Measurements from ENCODE around the gene INPP5J.
"Not testable (repeated sequence)": the region's sequence is repeated elsewhere in the genome, so short reads cannot be mapped to it uniquely, and the experiment has no call there.

Gene INPP5J

DNA sequence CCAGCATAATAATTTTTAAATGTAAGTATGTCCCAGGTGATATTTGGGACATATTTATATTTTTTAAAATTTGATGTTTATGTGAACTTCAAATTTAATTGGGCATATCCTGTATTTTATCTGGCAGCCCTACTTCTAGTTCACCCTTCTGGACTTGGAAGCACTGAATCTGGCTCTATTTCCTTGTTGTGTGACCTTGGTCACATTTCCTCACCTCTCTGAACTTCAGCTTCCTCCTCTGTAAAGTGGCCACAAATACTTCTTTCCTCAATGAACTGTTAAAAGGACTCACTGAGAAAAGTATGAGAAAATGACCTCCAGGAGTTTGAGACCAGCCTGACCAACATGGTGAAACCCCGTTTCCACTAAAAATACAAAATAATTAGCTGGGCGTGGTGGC is 29.1 kb downstream of the INPP5J start:
- DNase-seq (ENCODE audit: low read depth in 2 of 2): no peak

- no peak for DNase-seq (ENCODE audit: low read depth in 2 of 2)
Observed at GRCh38 chr22:31153357-31153756, 30.6 kb downstream of the INPP5J start.

DNA sequence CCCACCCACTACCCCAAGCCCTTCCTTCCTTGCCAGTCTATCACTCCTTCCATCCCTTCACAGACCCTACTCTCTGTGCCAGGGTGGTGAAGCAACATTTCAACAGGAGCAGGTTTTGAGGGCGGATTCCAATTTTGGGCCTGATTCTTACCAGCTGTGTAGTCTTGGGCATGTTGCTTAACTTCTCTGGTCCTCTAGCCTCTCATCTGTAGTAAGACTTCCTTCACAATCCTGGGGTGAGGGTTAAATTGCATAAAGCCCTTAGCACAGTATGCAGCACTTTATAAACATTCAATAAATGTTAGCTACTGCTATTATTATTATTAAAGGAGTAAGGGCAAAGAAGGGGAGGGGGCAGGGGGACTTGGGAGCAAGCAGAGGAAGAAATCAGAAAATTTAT is 32.2 kb downstream of the INPP5J start:
- DNase-seq (ENCODE audit: low read depth in 2 of 2): no peak

GRCh38 chr22:31155422-31155821 is 32.7 kb downstream of the INPP5J start:
- no peak for DNase-seq (ENCODE audit: low read depth in 2 of 2)

DNA sequence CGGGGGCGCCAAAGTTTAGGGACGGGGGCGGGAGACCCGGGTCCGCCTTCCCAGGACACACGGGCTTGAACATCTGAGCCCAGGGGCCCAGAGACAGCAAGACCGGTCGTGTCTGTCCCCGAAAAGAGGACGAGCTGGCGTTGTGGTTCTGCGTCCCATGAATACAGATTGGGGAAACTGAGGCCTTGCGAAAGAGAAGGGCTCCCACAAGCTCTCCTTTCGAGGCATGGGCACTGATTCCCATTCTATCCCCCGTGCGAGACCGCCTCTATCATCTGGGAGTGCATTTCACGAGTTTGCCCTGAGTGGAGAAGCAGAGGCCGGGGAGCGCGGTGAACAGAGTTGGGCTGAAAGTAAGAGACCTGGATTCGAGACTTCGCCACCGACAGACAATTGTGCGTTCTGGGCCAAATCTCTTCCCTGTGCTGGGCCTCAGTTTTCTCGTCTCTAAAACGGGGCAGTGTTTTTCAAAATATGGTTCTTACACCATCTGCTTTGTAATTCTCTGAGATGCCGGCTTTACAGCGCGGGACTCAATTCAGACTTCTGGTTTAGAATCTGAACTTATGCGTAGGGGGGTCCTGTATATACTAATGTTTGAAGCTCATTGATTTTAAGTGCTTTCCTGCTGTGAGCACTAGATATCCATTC is 37.7 kb downstream of the INPP5J start:
- DNase-seq (ENCODE audit: low read depth in 2 of 2): no peak

- DNase-seq (ENCODE audit: low read depth in 2 of 2): no peak
Observed at GRCh38 chr22:31161386-31161785, 38.6 kb downstream of the INPP5J start.

DNA sequence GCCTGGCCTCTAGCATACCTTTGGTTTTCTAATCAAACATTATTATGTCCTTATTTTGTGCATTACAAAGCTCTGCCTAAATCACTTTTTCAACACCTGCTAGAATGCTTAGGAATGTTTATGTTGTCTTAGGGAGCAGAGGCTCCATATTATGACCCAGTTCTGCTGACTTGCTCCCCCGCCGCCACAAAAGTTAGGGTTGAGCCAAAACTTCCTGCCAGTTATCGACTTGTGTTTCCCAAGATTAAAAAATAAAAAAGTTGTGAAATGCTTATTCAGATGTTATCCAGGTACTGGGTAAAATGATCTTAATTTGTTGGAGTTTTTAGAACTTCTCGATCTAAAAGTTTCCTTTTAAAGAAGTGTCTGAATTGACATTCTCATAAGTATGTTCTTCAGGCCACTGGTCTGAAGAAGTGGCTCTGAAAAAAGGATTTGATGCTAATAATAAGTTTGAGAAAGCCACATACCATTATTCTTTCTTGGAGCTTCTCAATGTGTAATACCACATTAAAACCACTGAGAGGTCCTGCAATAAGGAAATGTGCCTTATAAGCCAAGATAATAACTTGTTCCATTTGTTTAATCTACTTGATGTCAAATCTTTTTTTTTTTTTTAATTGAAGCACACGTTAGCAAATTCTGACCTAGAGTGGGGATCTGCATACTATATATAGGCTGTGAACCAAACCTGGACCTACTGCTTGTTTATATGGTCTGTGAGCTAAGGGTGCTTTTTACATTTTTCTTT is 39.4 kb downstream of the INPP5J start:
- no peak for DNase-seq (ENCODE audit: low read depth in 2 of 2)

GRCh38 chr22:31170971-31171370 is 48.2 kb downstream of the INPP5J start:
- no peak for DNase-seq (ENCODE audit: low read depth in 2 of 2)

GRCh38 chr22:31171734-31172133 is 49.0 kb downstream of the INPP5J start:
- DNase-seq (ENCODE audit: low read depth in 2 of 2): not testable (repeated sequence)

GRCh38 chr22:31173386-31174145 is 50.8 kb downstream of the INPP5J start:
- DNase-seq (ENCODE audit: low read depth in 2 of 2): no peak

- DNase-seq (ENCODE audit: low read depth in 2 of 2): no peak
Observed at GRCh38 chr22:31176923-31177322, 54.2 kb downstream of the INPP5J start.

- no peak for DNase-seq (ENCODE audit: low read depth in 2 of 2)
Observed at GRCh38 chr22:31177420-31178162, 54.8 kb downstream of the INPP5J start.

DNA sequence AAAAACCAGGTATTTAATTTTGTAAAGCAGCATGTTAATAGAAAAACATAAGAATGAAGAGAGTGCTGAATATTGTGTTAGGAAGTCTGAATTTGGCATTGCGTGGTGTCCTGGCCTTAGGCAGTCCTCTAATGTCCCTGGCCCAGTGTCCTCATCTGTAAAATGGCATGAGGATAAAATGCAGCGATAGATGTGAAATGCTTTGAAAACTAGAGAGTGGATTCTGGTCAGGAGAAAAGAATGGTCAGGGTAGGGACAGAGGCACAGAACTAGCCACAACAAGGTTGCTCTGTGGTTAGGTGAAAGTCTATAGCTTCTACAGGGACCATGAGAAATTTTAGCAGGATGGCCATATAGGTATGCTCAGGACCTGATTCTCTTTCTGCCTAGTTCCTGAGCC is 56.1 kb downstream of the INPP5J start:
- no peak for DNase-seq (ENCODE audit: low read depth in 2 of 2)

GRCh38 chr22:31179345-31179744 is 56.6 kb downstream of the INPP5J start:
- no peak for DNase-seq (ENCODE audit: low read depth in 2 of 2)

GRCh38 chr22:31184015-31184414 is 61.2 kb downstream of the INPP5J start:
- no peak for DNase-seq (ENCODE audit: low read depth in 2 of 2)
